ENCODE measurements around the gene NES.

- TF ChIP-seq CTCF (IDR thresholded peaks at IDR 0.05) = no peak
- TF ChIP-seq ZFX (IDR thresholded peaks at IDR 0.05; ENCODE audit: borderline replicate concordance) = no peak
Measured at GRCh38 chr1:156662005-156662799, 15.0 kb downstream of the NES start.
